ENCODE results near the gene S100A7A. TPM values are rescaled to one million over a fixed set of nuclear protein-coding genes. Genes with fewer than 3 reads are reported as not detected.

The S100A7A gene
- total and polyA plus RNA-seq, 9 donors, result not detected

DNA sequence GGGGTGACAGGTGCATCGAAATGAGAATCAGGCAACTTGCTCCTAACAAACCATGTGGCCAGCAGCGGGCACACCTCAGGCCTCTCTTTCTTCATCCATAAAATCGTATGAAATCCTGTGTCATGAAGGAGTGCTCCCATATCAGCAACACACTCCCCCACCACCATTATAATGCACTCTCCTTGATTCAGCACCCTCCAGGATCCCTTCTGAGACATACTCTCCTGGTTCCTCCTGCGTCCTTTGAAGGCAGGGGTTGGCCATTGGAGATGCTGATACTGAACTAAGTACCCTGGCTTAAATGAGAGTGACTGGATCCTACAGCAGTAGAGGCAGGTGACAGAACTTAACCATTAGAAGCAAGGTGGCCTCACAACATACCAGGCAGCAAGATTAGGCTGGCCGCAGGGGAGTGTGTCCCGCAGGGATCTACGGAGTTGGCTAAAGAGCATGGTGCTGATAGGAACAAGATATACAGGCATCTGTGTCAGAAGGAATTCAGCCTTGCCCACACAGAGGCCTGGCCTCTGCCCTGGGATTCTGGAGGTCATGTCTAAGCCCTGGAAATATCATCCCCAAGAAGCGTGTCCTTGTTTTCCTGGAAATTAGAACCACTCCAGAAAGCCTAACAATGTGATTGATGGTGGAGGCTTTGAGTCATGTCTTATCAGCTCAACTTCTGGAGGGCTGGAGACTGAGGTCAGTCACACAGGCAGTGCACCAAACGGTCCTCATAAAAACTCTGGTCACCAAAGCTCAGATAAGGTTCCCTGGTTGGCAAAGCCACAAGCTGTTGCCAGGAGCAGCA is 16.8 kb downstream of the S100A7A start:
- intact Hi-C loops (cut with DNase I), result no loop called here
- 34 to 50% (median 40%) methylated on average over 9 of the region's 9 CpGs for WGBS, 3 donors
- Histone ChIP-seq H3K27ac (no peak overlapping the region), H3K36me3 (no peaks in the 10 kb centered on the region), H3K9me3 (no peaks in the 10 kb centered on the region), H3K4me3 (no peak overlapping the region), H3K27me3 (no peaks in the 10 kb centered on the region), H3K4me1 (ENCODE audit: insufficient read depth) (no peaks in the 10 kb centered on the region)
- no peak for DNase-seq
- TF ChIP-seq EP300 (IDR thresholded peaks at IDR 0.05), result no peak
- no peak for TF ChIP-seq CTCF (IDR thresholded peaks at IDR 0.05)

DNA sequence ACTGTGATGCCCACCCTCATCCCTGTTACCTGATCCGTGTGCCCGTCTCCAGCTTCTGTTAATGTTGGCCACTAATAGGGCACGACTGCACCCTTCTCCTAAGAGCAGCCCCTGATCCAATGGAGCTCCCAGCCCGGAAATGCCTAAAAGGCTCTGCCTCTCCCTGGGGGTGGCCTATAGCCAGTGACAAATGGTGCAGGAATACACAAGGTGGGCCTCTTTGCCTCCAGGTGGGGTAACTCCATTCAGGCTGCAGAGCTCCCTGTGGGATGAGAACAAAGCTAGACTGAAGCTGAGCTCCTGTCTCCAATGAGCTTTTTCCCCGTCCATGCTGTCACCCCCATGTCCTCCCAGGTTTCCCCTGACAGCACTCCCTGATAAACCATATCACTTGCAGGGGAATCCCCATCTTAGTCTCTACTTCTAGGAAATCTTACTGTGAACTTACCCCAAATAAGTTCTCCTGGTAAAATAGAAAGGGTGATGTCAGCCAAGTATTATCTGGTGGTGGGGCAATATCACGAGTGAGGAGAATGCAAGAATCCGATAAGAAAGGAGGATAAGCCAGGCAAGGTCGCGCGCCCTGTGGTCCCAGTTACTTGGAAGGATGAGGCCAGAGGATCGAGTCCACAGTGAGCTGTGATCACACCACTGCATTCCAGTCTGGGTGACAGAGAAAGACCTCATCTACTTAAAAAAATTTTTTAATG is 18.6 kb downstream of the S100A7A start:
- Histone ChIP-seq H3K27ac (no peak overlapping the region), H3K4me1 (ENCODE audit: insufficient read depth) (no peaks in the 10 kb centered on the region), H3K4me3 (no peak overlapping the region), H3K27me3 (no peaks in the 10 kb centered on the region), H3K36me3 (no peaks in the 10 kb centered on the region), H3K9me3 (no peaks in the 10 kb centered on the region)
- 68 to 77% (median 76%) methylated on average over 11 of the region's 11 CpGs for WGBS, 3 donors
- no peak for DNase-seq
- intact Hi-C loops (cut with DNase I), result no loop called here
- TF ChIP-seq POLR2A (IDR thresholded peaks at IDR 0.05), result no peak

GRCh38 chr1:153437236-153437635 is 20.9 kb downstream of the S100A7A start:
- 87 to 90% (median 88%) methylated on average over 4 of the region's 4 CpGs for WGBS, 3 donors
- H3K4me1 ChIP-seq (ENCODE audit: insufficient read depth), result no peaks in the 10 kb centered on the region
- no peaks in the 10 kb centered on the region for H3K9me3 ChIP-seq
- intact Hi-C loops (cut with DNase I), result no loop called here
- no peaks in the 10 kb centered on the region for H3K36me3 ChIP-seq
- H3K27ac ChIP-seq, result no peak overlapping the region
- no peaks in the 10 kb centered on the region for H3K27me3 ChIP-seq
- DNase-seq, result no peak
- H3K4me3 ChIP-seq, result no peak overlapping the region
- TF ChIP-seq CTCF (IDR thresholded peaks at IDR 0.05) (no peak), EP300 (IDR thresholded peaks at IDR 0.05) (no peak), POLR2A (IDR thresholded peaks at IDR 0.05) (no peak)

GRCh38 chr1:153438599-153438998 is 22.3 kb downstream of the S100A7A start:
- TF ChIP-seq CTCF (IDR thresholded peaks at IDR 0.05) (no peak), POLR2A (IDR thresholded peaks at IDR 0.05) (no peak), EP300 (IDR thresholded peaks at IDR 0.05) (no peak)
- H3K9me3 ChIP-seq, result no peaks in the 10 kb centered on the region
- no peaks in the 10 kb centered on the region for H3K4me1 ChIP-seq (ENCODE audit: insufficient read depth)
- H3K27ac ChIP-seq, result no peak overlapping the region
- H3K27me3 ChIP-seq, result no peaks in the 10 kb centered on the region
- intact Hi-C loops (cut with DNase I), result no loop called here
- H3K4me3 ChIP-seq, result no peak overlapping the region
- WGBS, 3 donors, result 61 to 73% (median 65%) methylated on average over 7 of the region's 7 CpGs
- no peaks in the 10 kb centered on the region for H3K36me3 ChIP-seq
- no peak for DNase-seq

DNA sequence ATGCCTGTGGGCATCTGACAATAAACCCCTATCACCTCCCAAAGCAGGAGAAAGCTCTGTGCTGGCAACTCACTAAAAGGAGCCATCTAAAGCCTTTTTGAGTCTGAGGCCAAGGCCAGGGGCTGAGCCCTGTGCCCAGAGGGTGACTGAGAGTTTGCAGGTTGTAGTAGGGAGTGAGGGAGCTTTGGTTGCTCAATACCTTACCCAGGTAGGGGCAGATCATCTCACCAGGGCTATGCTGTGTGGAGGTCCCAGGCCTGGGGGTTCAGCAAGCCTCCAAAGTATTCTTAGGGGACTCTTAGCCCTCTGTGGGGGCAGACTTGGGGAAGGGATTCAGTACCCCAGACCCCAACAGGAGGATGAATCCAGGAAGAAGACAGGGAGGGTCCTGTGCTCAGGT is 23.0 kb downstream of the S100A7A start:
- intact Hi-C loops (cut with DNase I), result no loop called here
- Histone ChIP-seq H3K9me3 (no peaks in the 10 kb centered on the region), H3K27me3 (no peaks in the 10 kb centered on the region), H3K27ac (no peak overlapping the region), H3K4me1 (ENCODE audit: insufficient read depth) (no peaks in the 10 kb centered on the region), H3K4me3 (no peak overlapping the region), H3K36me3 (no peaks in the 10 kb centered on the region)
- DNase-seq, result no peak
- TF ChIP-seq CTCF (IDR thresholded peaks at IDR 0.05), result no peak
- TF ChIP-seq POLR2A (IDR thresholded peaks at IDR 0.05), result no peak
- TF ChIP-seq EP300 (IDR thresholded peaks at IDR 0.05), result no peak

All from ovary (tissue), 9 donors.